ENCODE results near the gene PFDN1. TPM values are rescaled to one million over a fixed set of nuclear protein-coding genes. Genes with fewer than 3 reads are reported as not detected.

PFDN1 gene
- total and polyA plus RNA-seq, 9 of the 15 experiments (the other 6 are each of a cell fraction or from before 2014, with no cell fraction given), result 45.5 to 215 (median 78.0) TPM

DNA sequence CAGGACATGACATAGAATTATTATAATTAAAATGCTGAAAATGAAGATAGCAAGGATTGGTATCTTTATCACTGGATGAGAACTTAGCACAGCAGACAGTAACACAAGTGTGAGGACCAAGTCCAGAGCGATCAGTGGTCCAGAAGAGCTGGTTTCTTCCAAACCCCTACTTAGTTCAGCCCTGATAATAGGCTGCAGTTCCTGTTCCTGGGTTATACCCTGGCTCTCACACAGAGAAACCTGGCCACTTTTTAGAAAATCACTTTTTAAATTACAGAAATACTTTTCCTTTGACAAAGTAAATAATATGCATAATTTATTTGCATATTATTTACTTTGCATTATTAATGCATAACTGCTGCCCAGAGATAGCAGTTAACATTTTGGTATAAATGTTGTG is 87.6 kb downstream of the PFDN1 start (continued):
- no peak for TF ChIP-seq ZBTB9 (CRISPR knock-in tag; IDR thresholded peaks at IDR 0.05)

GRCh38 chr5:140214831-140215230 is 88.1 kb downstream of the PFDN1 start:
- H3K9me3 ChIP-seq (replicated peaks; ENCODE audit: control insufficient read depth, insufficient read depth, low read depth, low read length), result no peaks in the 10 kb centered on the region; the same call in 1 of the 2 replicates
- no peak for ATAC-seq
- no peak overlapping the region for H2AFZ ChIP-seq (ENCODE audit: low read depth, low read length)
- no peak for DNase-seq (ENCODE audit: extremely low read depth in 1 of 4, low spot score in 3 of 4)
- intact Hi-C loops (cut with micrococcal nuclease) (no loop called here), in situ Hi-C loops (cut with MboI) (no loop called here)
- BruUV-seq (replicated peaks), result no TSS peak
- no peak overlapping the region for H3K4me2 ChIP-seq (ENCODE audit: insufficient read depth, low read length)
- CTCF ChIA-PET (ENCODE audit: low intra/inter-chr PET ratio), result no interaction called here
- H3K4me1 ChIP-seq (replicated peaks in 1 of 2; ENCODE audit: control insufficient read depth in 2 of 2, insufficient read depth in 2 of 2, low read length in 2 of 2), result peaks cover 33 to 64% of the 10 kb centered on the region in 2 experiments
- no peak for FAIRE-seq
- peaks cover 62% of the 10 kb centered on the region for H3K79me2 ChIP-seq (ENCODE audit: control insufficient read depth, insufficient read depth, low read length)
- H3K27ac ChIP-seq (ENCODE audit: extremely low read depth, low read depth, low read length), result peak overlapping the region; percentile 34; the same call in 2 of the 3 replicates
- POLR2A ChIA-PET, result interaction anchor here (0.7 to 2.3 kb wide), 2 partner anchors 27 to 1664 kb away, joined by 3 to 7 read pairs; partner anchors contain the start of gene PCDH1
- H3K9ac ChIP-seq (ENCODE audit: insufficient read depth in 1 of 2, low read depth in 2 of 2, low read length in 2 of 2), result peak overlapping the region in 1 of 2 experiments; percentile 50; a peak in 1 of 4 replicates
- WGBS (ENCODE audit: insufficient coverage, low coverage, missing lambda C conversion rate), result 36% methylated on average over 3 of the region's 4 CpGs
- no peaks in the 10 kb centered on the region for H3K27me3 ChIP-seq (ENCODE audit: control insufficient read depth in 2 of 2, insufficient read depth in 2 of 2, low read length in 2 of 2)
- no peaks in the 10 kb centered on the region for H3K9me1 ChIP-seq (ENCODE audit: control insufficient read depth, insufficient read depth, low read length)
- H3K36me3 ChIP-seq (ENCODE audit: control insufficient read depth, insufficient read depth, low read length), result peaks cover 20% of the 10 kb centered on the region
- H3K4me3 ChIP-seq, result no peak overlapping the region
- H4K20me1 ChIP-seq (replicated peaks; ENCODE audit: control insufficient read depth, insufficient read depth, low read length), result no peaks in the 10 kb centered on the region
- TF ChIP-seq SAP30 (IDR thresholded peaks at IDR 0.05; ENCODE audit: borderline replicate concordance, insufficient read depth, low read depth, low read length, poor library complexity, severe bottlenecking) (no peak), ZNF431 (CRISPR knock-in tag; IDR thresholded peaks at IDR 0.05) (0 out of 2 replicates have a peak, but pooled peaks have one; percentile 15), E2F8 (IDR thresholded peaks at IDR 0.05; ENCODE audit: low read depth, partially characterized antibody) (no peak)

Measured in K562 (cell line).